ENCODE data around the gene HECW1. TPM values are rescaled to one million over a fixed set of nuclear protein-coding genes. Genes with fewer than 3 reads are reported as not detected.

Gene HECW1
- total and polyA plus RNA-seq, 2 experiments from 2014 or later: 11.0 to 21.8 TPM

GRCh38 chr7:43585562-43585961 lies 473.1 kb downstream of the HECW1 start (continued):
- no peak for TF ChIP-seq REST (IDR thresholded peaks at IDR 0.05; ENCODE audit: unreplicated experiment)
- no peak for TF ChIP-seq CTCF (conservative IDR thresholded peaks at IDR 0.05; ENCODE audit: low read depth in 2 of 2)
- no peak for TF ChIP-seq POLR2AphosphoS5 (IDR thresholded peaks at IDR 0.05; ENCODE audit: low read depth)
- no peak for TF ChIP-seq EZH2phosphoT487 (IDR thresholded peaks at IDR 0.05; ENCODE audit: unreplicated experiment)
- no peak for TF ChIP-seq EZH2 (IDR thresholded peaks at IDR 0.05; ENCODE audit: low read depth, unreplicated experiment)
- TF ChIP-seq STAT1 (IDR thresholded peaks at IDR 0.05; ENCODE audit: unreplicated experiment): no peak
- no peak for TF ChIP-seq CREB1 (CRISPR knock-in tag; IDR thresholded peaks at IDR 0.05; ENCODE audit: low read depth)
- TF ChIP-seq JUNB (IDR thresholded peaks at IDR 0.05; ENCODE audit: unreplicated experiment): no peak

- peaks cover 33% of the 10 kb centered on the region for H3K4me1 Mint-ChIP-seq
- Histone ChIP-seq H3K4me2 (no peak overlapping the region), H4K20me1 (replicated peaks; ENCODE audit: insufficient read depth) (peaks cover 3% of the 10 kb centered on the region; the same call in 1 of the 2 replicates), H3K27me3 (ENCODE audit: insufficient read depth) (peaks cover 10% of the 10 kb centered on the region), H3K4me1 (ENCODE audit: insufficient read depth) (peaks cover 12% of the 10 kb centered on the region), H3K27ac (ENCODE audit: low read depth) (no peak overlapping the region), H3F3A (replicated peaks; ENCODE audit: low read depth) (no peaks in the 10 kb centered on the region), H3K9me2 (ENCODE audit: insufficient read depth) (no peaks in the 10 kb centered on the region), H3K79me2 (replicated peaks; ENCODE audit: insufficient read depth) (peaks cover 68% of the 10 kb centered on the region), H2AFZ (no peak overlapping the region), H3K4me3 (no peak overlapping the region), H3K36me3 (ENCODE audit: insufficient read depth) (no peaks in the 10 kb centered on the region)
- no peak for TF ChIP-seq CREB1 (CRISPR knock-in tag; IDR thresholded peaks at IDR 0.05; ENCODE audit: low read depth)
- TF ChIP-seq REST (IDR thresholded peaks at IDR 0.05; ENCODE audit: unreplicated experiment): no peak
- TF ChIP-seq JUNB (IDR thresholded peaks at IDR 0.05; ENCODE audit: unreplicated experiment): no peak
- TF ChIP-seq STAT1 (IDR thresholded peaks at IDR 0.05; ENCODE audit: unreplicated experiment): no peak
- no peak for TF ChIP-seq ETS1 (IDR thresholded peaks at IDR 0.05)
- no peak for TF ChIP-seq ZNF331 (CRISPR knock-in tag; IDR thresholded peaks at IDR 0.05; ENCODE audit: low read depth)
- TF ChIP-seq CTCF (conservative IDR thresholded peaks at IDR 0.05; ENCODE audit: low read depth in 2 of 2): no peak
- no peak for TF ChIP-seq NANOG (IDR thresholded peaks at IDR 0.05; ENCODE audit: borderline replicate concordance)
- TF ChIP-seq ZNF114 (CRISPR knock-in tag; IDR thresholded peaks at IDR 0.05): no peak
- peaks cover 13% of the 10 kb centered on the region for H3K27me3 Mint-ChIP-seq (ENCODE audit: insufficient read depth, low read depth, poor library complexity)
- H3K4me3 Mint-ChIP-seq: no peak overlapping the region
- ATAC-seq (no peak), DNase-seq (ENCODE audit: low spot score) (no peak)
- H3K27ac Mint-ChIP-seq: no peak overlapping the region
- H3K9me3 Mint-ChIP-seq: no peaks in the 10 kb centered on the region
- H3K36me3 Mint-ChIP-seq (ENCODE audit: low read depth): no peaks in the 10 kb centered on the region; the same call in 2 of the 3 replicates
These were observed 473.9 kb downstream of the HECW1 start for GRCh38 chr7:43586251-43586900.
